ENCODE results near the gene FBXL14. TPM values are rescaled to one million over a fixed set of nuclear protein-coding genes. Genes with fewer than 3 reads are reported as not detected.

The FBXL14 gene
- total and polyA plus RNA-seq, 9 of the 15 experiments (the other 6 are each of a cell fraction or from before 2014, with no cell fraction given), result 0.13 to 9.8 (median 3.3) TPM

DNA sequence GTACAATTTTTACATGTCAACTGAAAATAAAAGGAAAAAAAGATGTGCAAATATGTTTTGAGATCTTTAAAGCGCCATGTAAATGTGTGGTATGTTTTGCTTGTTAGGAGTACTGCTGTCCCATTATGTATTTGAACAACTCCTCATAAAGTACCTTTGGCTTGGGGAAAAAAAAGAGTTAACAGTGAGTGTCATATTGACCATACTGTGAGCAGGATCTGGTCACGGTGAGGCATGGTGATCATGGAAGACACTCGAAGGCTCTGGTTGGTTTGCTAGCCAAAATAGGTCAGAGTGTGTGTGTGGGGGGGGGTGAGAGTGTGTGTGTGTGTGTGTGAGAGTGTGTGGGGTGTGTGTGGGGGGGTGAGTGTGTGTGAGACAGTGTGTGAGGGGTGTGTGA lies 10.1 kb upstream of the FBXL14 start:
- in situ Hi-C loops (cut with MboI), result no loop called here
- ATAC-seq, result no peak
- peaks cover 30 to 32% of the 10 kb centered on the region in 2 experiments; a peak in 4 of 5 replicates for H3K4me1 ChIP-seq (replicated peaks in 1 of 2; ENCODE audit: control insufficient read depth in 2 of 2, insufficient read depth in 2 of 2, low read length in 2 of 2)
- BruUV-seq (replicated peaks), result no TSS peak
- H3K27me3 ChIP-seq (ENCODE audit: control insufficient read depth in 2 of 2, insufficient read depth in 2 of 2, low read length in 2 of 2), result no peaks in the 10 kb centered on the region
- ChIA-PET CTCF (ENCODE audit: low intra/inter-chr PET ratio) (no interaction called here), POLR2A (interaction anchor here (0.5 to 2.2 kb wide), 2 partner anchors 349 to 486 kb away, joined by 3 to 5 read pairs; no protein-coding TSS in a partner anchor)
- no peaks in the 10 kb centered on the region for H4K20me1 ChIP-seq (replicated peaks; ENCODE audit: control insufficient read depth, insufficient read depth, low read length)
- no peaks in the 10 kb centered on the region for H3K9me1 ChIP-seq (ENCODE audit: control insufficient read depth, insufficient read depth, low read length)
- peak; percentile 65 for FAIRE-seq
- peak overlapping the region; percentile 39; the same call in 1 of the 3 replicates for H3K27ac ChIP-seq (ENCODE audit: extremely low read depth, low read depth, low read length)
- WGBS (ENCODE audit: insufficient coverage, low coverage, missing lambda C conversion rate), result 47% methylated on average over 3 of the region's 3 CpGs
- H3K4me3 ChIP-seq, result no peak overlapping the region
- H3K4me2 ChIP-seq (ENCODE audit: insufficient read depth, low read length), result no peak overlapping the region
- no peak overlapping the region for H2AFZ ChIP-seq (ENCODE audit: low read depth, low read length)
- no peak overlapping the region for H3K9ac ChIP-seq (ENCODE audit: insufficient read depth in 1 of 2, low read depth in 2 of 2, low read length in 2 of 2)
- H3K79me2 ChIP-seq (ENCODE audit: control insufficient read depth, insufficient read depth, low read length), result no peaks in the 10 kb centered on the region; the same call in 2 of the 3 replicates
- no peak for DNase-seq (ENCODE audit: extremely low read depth in 1 of 4, low spot score in 3 of 4)
- intact Hi-C loops (cut with micrococcal nuclease), result loop anchor here (10.0 kb wide), 1 partner anchor 1030 kb away; no protein-coding TSS in a partner anchor
- H3K36me3 ChIP-seq (ENCODE audit: control insufficient read depth, insufficient read depth, low read length), result no peaks in the 10 kb centered on the region
- no peak for TF ChIP-seq ILF3 (IDR thresholded peaks at IDR 0.05; ENCODE audit: borderline replicate concordance)
- no peak for TF ChIP-seq ZKSCAN1 (IDR thresholded peaks at IDR 0.05; ENCODE audit: low read depth, low read length)
- TF ChIP-seq MCM7 (IDR thresholded peaks at IDR 0.05), result no peak
- no peak for TF ChIP-seq ZNF41 (CRISPR knock-in tag; conservative IDR thresholded peaks at IDR 0.05)
- no peak for TF ChIP-seq CREB3L1 (IDR thresholded peaks at IDR 0.05; ENCODE audit: borderline replicate concordance, low read depth)
- no peaks in the 10 kb centered on the region for H3K9me3 ChIP-seq (replicated peaks; ENCODE audit: control insufficient read depth, insufficient read depth, low read depth, low read length)
